T-helper 1 cell treated with Interleukin-12 subunit alpha and Interleukin-12 subunit beta and Interleukin-4 antibody, amounts not matched to agents 30 ng/mL and 1 ng/mL, for 36 hours (primary cell): ENCODE data around the gene ACOT4. TPM values are rescaled to one million over a fixed set of nuclear protein-coding genes. Genes with fewer than 3 reads are reported as not detected.
"Not testable (repeated sequence)": the region's sequence is repeated elsewhere in the genome, so short reads cannot be mapped to it uniquely, and the experiment has no call there.

Experiments
- intact Hi-C: fragments of 100-400 bp; cut with micrococcal nuclease; formaldehyde crosslinking; loops from one replicate; pipeline ENCODE4 v1.15.1; 2024
- total RNA-seq: library from RNA; stranded (reverse); gene quantifications from 2 replicates; pipeline ENCODE4 v1.2.3, GENCODE V29; 2022

Gene ACOT4
- total RNA-seq, result 0.61 and 0.90 TPM in 2 replicates

DNA sequence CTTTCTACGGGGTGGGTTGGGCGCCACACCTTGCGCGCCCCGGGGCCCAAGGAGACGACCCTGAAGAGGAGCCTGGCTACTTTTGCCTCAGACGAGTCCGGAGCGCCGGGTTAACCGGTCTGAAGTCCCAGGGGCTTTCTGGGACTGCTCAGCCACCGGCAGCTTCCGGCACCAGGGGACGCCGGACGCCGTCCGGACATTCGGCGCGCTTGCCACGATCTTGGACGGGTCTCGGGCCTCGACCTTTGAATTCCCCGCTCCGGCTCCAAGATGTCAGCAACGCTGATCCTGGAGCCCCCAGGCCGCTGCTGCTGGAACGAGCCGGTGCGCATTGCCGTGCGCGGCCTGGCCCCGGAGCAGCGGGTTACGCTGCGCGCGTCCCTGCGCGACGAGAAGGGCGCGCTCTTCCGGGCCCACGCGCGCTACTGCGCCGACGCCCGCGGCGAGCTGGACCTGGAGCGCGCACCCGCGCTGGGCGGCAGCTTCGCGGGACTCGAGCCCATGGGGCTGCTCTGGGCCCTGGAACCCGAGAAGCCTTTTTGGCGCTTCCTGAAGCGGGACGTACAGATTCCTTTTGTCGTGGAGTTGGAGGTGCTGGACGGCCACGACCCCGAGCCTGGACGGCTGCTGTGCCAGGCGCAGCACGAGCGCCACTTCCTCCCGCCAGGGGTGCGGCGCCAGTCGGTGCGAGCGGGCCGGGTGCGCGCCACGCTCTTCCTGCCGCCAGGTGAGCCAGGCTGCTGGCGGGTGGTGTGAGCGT lies at the start of gene ACOT4:
Gene ACOT4 (plus strand): TSS at position 184 of the 760 bp plus-strand sequence. CDS start 87 bp downstream, at position 271.
- intact Hi-C loops, result loop anchor here (1.0 kb wide), 3 partner anchors 20 to 52 kb away; partner anchors contain the start of genes ACOT2, ACOT6 and DNAL1

DNA sequence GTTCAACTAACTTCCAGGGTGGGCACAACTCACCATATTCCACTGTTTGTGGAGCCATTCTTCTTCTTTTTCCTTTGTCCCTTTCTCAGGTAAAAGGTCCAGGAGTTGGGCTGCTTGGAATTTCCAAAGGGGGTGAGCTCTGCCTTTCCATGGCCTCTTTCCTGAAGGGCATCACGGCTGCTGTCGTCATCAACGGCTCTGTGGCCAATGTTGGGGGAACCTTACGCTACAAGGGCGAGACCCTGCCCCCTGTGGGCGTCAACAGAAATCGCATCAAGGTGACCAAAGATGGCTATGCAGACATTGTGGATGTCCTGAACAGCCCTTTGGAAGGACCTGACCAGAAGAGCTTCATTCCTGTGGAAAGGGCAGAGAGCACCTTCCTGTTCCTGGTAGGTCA lies 48.7 kb upstream of the ACOT4 start:
- intact Hi-C loops, result not testable (repeated sequence)

DNA sequence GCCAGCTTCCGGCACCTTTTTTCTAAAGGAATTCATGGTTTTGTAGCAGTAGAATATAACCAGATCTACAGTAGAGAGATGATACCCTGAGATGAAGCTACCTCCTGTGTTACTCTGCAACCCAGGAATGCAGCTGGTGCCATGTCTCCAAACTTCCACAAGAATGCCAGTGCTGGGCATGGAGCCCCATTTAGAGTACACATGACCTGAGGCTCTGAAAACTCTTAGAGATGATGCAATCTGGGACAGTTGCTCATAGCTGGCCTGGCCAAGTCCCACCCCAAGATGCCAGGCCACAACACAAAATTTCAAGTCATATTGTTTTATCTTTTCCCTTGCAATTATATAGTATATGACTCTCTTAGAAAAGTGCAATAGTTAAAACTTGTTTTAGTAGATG lies 46.3 kb upstream of the ACOT4 start:
- intact Hi-C loops, result not testable (repeated sequence)

DNA sequence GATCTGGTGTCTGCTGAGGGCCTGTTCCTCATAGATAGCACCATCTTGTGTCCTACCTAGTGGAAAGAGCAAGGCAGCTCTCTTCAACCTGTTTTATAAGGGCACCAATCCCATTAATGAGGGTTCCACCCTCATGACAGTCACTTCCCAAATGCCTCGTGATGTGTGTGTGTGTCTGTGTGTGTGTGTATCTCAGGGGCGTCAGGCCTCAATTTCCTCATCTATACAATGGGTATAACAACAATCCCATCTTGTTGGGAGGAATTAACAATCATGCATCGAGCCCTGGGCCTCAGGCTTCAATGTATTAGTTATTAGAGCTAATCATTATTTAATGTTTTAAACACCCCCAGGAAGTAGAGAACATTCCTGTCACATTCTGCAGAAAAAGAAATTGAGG lies 42.6 kb upstream of the ACOT4 start:
- intact Hi-C loops, result not testable (repeated sequence)

DNA sequence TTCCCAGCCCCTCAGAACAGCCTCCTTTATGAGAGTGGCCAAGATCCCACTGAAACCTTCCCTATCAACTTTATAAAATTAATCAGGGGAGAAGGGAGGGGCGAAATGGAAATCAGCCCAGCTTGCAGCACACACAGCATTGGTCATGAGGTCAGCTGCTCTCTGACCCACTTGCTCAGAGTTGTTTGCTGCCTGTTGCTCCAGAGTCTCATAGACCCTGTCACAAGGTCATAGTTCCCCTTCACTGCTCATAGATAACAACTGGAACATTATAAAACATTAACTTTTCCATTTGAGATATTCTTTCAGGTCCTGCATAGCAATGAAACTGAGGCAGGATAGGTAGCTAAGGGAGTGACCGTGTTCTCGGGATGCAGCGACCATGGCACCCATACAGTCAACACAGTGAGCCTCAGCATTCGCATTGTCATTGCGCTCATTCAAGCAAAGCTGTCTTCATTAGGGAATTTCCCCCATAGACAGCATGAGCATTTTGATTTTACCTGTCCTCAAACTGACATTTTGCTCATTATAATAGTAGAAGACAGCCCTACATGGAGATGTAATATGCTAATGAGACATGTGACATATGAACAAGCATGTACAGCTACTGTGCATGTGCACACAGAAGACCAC lies 41.7 kb upstream of the ACOT4 start:
- intact Hi-C loops, result not testable (repeated sequence)

- intact Hi-C loops, result no loop called here
Observed at GRCh38 chr14:73553845-73554244, 37.8 kb upstream of the ACOT4 start.

DNA sequence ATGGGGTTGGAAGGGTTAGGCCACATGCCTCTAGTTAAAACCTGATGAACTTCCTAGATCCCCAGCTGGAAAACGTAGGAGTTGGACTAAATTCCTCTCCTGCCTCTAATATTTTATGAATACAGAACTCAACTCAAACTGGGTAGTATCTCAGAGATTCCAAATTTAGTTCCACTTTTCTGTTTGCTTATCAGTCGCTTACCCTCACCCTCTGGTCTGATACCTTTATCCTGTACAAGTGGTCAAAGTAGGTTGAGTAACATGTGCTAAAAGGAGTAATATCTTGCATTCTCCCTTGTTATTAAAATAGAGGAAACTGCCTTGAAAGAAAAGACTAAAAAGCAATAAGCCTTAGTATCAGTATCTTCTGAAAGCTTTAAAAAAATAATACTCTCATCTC lies 34.5 kb upstream of the ACOT4 start:
- intact Hi-C loops, result not testable (repeated sequence)

- intact Hi-C loops, result loop anchor here (2.0 kb wide), 1 partner anchor 29 kb away; no protein-coding TSS in a partner anchor
Observed at GRCh38 chr14:73558238-73558637, 33.4 kb upstream of the ACOT4 start.

DNA sequence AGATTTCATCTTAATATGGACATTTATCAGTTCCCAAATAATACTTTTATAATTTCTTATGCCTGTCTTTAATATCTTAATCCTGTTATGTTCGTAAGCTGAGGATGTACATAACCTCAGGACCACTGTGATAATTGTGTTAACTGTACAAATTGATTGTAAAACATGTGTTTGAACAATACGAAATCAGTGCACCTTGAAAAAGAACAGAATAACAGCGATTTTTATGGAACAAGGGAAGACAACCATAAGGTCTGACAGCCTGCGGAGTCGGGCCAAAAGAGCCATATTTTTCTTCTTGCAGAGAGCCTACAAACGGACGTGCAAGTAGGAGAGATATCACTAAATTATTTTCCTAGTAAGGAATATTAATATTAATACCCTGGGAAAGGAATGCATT lies 29.4 kb upstream of the ACOT4 start:
- intact Hi-C loops, result not testable (repeated sequence)

DNA sequence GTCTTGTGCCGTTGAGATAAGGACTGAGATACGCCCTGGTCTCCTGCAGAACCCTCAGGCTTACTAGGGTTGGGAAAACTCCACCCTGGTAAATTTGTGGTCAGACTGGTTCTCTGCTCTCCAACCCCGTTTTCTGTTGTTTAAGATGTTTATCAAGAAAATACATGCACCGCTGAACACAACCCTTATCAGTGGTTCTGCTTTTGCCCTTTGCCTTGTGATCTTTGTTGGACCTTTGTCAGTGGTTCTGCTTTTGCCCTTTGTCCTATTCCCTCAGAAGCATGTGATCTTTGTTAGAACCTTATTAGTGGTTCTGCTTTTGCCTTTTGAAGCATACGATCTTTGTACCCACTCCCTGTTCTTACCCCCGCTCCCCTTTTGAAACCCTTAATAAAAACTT lies 29.0 kb upstream of the ACOT4 start:
- intact Hi-C loops, result not testable (repeated sequence)

DNA sequence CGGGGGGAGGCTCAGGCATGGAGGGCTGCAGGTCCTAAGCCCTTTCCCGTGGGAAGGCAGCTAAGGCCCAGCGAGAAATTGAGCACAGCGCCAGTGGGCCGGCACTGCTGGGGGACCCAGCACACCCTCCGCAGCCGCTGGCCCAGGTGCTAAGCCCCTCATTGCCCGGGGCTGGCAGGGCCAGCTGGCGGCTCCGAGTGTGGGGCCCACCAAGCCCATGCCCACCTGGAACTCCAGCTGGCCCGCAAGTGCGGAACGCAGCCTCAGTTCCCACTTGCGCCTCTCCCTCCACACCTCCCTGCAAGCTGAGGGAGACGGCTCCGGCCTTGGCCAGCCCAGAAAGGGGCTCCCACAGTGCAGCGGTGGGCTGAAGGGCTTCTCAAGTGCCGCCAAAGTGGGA lies 25.2 kb upstream of the ACOT4 start:
- intact Hi-C loops, result not testable (repeated sequence)

DNA sequence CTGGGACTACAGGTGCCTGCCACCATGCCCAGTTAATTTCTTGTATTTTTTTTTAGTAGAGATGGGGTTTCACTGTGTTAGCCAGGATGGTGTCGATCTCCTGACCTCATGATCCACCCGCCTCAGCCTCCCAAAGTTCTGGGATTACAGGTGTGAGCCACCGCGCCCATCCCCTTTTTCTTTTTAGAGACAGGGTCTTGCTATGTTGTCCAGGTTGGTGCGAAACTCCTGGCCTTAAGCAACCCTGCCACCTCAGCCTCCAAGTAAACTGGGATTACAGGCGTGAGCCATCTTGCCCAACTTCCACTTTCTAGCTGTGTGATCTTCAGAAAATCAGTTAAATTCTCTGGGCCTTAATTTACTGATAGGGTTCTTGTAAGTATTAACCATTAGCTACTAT lies 24.7 kb upstream of the ACOT4 start:
- intact Hi-C loops, result not testable (repeated sequence)

DNA sequence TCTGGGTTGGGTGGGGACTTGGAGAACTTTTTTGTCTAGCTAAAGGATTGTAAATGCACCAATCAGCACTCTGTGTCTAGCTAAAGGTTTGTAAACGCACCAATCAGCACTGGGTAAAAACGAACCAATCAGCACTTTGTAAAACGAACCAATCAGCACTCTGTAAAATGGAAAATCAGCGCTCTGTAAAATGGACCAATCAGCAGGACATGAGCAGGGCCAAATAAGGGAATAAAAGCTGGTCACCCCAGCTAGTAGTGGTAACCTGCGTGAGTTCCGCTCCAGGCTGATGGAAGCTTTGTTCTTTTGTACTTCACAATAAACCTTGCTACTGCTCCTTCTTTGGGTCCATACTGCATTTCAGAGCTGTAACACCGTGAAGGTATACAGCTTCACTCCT lies 24.3 kb upstream of the ACOT4 start:
- intact Hi-C loops, result no loop called here

DNA sequence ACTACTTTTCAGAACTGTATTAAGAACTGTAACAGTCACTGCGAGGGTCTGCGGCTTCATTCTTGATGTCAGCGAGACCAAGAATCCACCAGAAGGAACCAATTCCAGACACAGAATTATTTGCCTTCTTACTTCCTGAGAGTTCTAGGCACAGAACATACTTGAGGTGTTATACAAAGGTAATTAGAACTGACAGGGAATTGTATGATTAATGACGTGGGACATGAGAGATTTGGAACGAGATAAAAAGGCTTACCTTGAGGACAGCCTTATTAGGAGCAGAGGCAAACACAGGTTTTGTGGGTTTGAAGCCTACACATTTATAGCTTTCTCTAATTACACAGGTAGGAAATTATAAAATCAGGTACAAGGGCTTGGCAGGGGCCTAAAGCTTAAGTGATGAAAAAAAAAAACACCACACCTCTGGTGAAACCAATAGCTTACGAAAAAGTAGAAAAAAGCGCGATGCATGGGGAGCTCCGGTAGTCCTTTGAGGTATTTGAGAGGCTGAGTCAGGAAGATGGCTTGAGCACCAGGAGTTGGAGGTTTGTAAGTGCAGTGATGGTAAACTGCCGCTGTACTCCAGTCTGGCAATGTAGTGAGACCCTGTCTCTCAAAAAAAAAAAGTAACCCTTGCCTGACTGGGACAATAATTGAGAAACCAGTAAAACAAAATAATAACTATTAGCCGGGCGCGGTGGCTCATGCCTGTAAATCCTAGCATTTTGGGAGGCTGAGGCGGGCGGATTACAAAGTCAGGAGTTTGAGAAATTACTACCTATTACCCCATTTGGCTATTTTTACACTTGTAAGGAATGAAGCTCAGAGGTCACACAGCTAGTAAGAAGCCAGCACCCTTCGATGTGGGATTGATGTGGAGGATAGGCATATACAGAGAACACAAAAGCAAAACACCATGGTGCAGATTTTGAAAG lies 23.5 kb upstream of the ACOT4 start:
- intact Hi-C loops, result loop anchor here (1.0 to 2.0 kb wide), 2 partner anchors 76 to 383 kb away; partner anchors contain the start of genes COQ6, DNAL1 and FAM161B

- intact Hi-C loops, result loop anchor here (1.0 to 2.0 kb wide), 5 partner anchors 23 to 382 kb away; partner anchors contain the start of genes ACOT6, COQ6, DNAL1 and FAM161B
Observed at GRCh38 chr14:73568886-73569184, 22.8 kb upstream of the ACOT4 start.

GRCh38 chr14:73569185-73569958 lies 22.3 kb upstream of the ACOT4 start, which contains the start of gene ACOT2:
ACOT2 (plus strand) TSS chr14:73569213; CDS start chr14:73569241, 28 bp downstream.
- intact Hi-C loops, result loop anchor here (1.0 to 2.0 kb wide), 4 partner anchors 23 to 381 kb away; partner anchors contain the start of genes ACOT6, COQ6 and FAM161B

DNA sequence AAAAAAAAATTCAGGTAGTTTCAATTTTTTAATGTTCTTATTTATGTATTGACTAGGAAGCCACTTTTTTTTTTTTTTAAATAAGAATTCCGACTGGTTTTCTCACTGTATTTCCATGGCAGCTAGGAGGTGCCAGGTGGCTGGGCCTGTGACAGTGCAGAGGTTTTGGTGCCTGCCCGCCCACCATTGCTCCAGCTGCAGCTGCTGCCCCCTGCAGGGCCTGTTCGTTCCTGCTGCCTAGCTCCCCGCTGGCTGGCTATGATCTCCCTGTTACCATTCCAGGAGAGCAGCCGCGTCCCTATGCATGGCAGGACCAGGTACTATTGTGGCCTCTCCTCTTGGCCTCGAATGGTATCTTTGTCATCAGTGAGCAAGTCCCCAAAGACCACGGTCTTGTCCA lies 20.8 kb upstream of the ACOT4 start:
- intact Hi-C loops, result loop anchor here (1.0 to 2.0 kb wide), 4 partner anchors 62 to 315 kb away; partner anchors contain the start of gene ZNF410

- intact Hi-C loops, result not testable (repeated sequence)
Observed at GRCh38 chr14:73573034-73573433, 18.6 kb upstream of the ACOT4 start.

DNA sequence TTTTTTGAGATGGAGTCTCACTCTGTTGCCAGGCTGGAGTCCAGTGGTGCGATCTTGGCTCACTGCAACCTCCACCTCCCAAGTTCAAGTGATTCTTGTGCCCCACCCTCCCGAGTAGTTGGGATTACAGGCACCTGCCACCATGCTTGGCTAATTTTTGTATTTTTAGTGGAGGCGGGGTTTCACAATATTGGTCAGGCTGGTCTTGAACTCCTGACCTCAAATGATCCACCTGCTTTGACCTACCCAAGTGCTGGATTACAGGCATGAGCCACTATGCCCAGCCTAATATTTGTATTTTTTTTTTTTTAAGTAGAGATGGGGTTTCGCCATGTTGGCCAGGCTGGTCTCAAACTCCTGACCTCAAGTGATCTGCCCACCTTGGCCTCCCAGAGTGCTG lies 17.9 kb upstream of the ACOT4 start:
- intact Hi-C loops, result loop anchor here (1.0 kb wide), 1 partner anchor 32 kb away; no protein-coding TSS in a partner anchor

DNA sequence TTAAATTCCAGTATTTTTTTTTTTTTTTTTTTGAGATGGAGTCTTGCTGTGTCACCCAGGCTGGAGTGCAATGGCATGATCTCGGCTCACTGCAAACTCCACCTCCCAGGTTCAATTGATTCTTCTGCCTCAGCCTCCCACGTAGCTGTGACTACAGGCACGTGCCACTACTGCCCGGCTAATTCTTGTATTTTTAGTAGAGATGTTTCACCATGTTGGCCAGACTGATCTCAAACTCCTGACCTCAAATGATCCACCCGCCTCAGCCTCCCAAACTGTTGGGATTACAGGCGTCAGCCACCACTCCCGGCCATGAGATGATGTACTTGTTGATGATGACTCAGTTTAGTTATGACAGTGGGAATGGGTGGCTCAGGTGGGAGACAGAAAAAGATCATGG lies 17.4 kb upstream of the ACOT4 start:
- intact Hi-C loops, result loop anchor here (1.0 kb wide), 1 partner anchor 33 kb away; no protein-coding TSS in a partner anchor
